DND-41 (cell line): ENCODE measurements around the gene OR4F6.

Experiments used
- EZH2 ChIP-seq: IDR thresholded peaks from 3 replicates; pipeline ENCODE4 v1.6.1; 2012; ENCODE audit warnings: borderline replicate concordance, low read depth, mild to moderate bottlenecking, moderate library complexity, low read length, inconsistent platforms; ENCODE audit not compliant: severe bottlenecking
- TF ChIP-seq, protein P1 (sequence below): IDR thresholded peaks from 2 replicates; pipeline ENCODE4 v1.5.1; 2012; ENCODE audit warnings: borderline replicate concordance, low read length, moderate library complexity, mild to moderate bottlenecking; ENCODE audit not compliant: poor library complexity, severe bottlenecking; ENCODE audit errors: extremely low read depth

DNA sequence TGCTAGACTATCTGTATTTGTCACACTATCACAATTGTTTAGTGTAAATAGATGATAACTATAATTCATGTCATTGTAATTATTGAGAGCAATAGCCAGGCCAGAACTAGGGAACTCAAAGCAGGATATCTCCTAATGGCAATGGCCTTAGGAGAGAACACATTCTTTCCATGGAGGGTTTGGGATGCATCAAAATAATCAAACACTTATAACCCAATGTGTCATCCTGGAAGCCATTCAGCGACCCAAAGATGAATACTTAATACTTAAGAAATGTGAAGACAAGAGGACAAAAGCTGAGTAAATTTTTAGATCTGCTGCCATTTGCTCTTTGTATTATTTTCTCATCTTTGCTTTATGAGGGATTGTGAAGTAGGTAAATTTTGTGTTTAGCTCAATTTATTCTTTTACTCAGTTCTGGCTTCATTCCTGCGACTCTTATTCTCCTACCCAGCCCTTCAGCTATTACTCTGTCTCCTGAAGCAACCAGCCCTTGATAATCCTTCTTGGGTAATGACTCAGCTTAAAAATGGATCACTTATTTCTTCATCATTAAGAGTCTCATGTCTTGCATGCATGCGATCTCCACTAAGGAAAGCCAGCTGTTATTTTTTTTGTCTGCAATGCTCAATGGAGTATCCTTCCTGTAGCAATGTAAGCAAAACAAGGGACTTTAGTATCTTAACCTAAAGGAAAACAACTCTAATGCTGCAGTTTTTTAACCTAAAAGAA lies 10.7 kb downstream of the OR4F6 start:
- TF ChIP-seq, protein P1, sequence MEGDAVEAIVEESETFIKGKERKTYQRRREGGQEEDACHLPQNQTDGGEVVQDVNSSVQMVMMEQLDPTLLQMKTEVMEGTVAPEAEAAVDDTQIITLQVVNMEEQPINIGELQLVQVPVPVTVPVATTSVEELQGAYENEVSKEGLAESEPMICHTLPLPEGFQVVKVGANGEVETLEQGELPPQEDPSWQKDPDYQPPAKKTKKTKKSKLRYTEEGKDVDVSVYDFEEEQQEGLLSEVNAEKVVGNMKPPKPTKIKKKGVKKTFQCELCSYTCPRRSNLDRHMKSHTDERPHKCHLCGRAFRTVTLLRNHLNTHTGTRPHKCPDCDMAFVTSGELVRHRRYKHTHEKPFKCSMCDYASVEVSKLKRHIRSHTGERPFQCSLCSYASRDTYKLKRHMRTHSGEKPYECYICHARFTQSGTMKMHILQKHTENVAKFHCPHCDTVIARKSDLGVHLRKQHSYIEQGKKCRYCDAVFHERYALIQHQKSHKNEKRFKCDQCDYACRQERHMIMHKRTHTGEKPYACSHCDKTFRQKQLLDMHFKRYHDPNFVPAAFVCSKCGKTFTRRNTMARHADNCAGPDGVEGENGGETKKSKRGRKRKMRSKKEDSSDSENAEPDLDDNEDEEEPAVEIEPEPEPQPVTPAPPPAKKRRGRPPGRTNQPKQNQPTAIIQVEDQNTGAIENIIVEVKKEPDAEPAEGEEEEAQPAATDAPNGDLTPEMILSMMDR, result no peak
- TF ChIP-seq EZH2, result no peak
